ENCODE results near the gene DCDC2C. TPM values are rescaled to one million over a fixed set of nuclear protein-coding genes. Genes with fewer than 3 reads are reported as not detected.

Gene DCDC2C
- total and polyA plus RNA-seq, 2 donors (not counting 3 experiments of a cell fraction or from before 2014, with no cell fraction given), result not detected

GRCh38 chr2:3779496-3780049 lies 76.2 kb downstream of the DCDC2C start:
- intact Hi-C loops (cut with micrococcal nuclease), result loop anchor here (1.0 to 2.0 kb wide), 2 partner anchors 51 to 87 kb away; no protein-coding TSS in a partner anchor
- H3K4me3 ChIP-seq (replicated peaks in 1 of 3; ENCODE audit: insufficient read depth in 1 of 3, low read depth in 1 of 3, low read length in 3 of 3), result no peak overlapping the region
- FAIRE-seq (no peak), DNase-seq (ENCODE audit: low read depth, low spot score) (no peak)
- H3K27ac ChIP-seq (ENCODE audit: insufficient read depth, low read depth, low read length), result no peak overlapping the region
- peaks cover 4% of the 10 kb centered on the region for H3K4me1 ChIP-seq (ENCODE audit: control insufficient read depth, extremely low read depth, insufficient read depth, low read length)
- ChIA-PET POLR2A (no interaction called here), CTCF (interaction anchor here (1.0 kb wide), 1 partner anchor 52 kb away, joined by 5 read pairs; no protein-coding TSS in a partner anchor)
- no peaks in the 10 kb centered on the region for H3K36me3 ChIP-seq (ENCODE audit: control insufficient read depth in 2 of 2, extremely low read depth in 1 of 2, insufficient read depth in 2 of 2, low read length in 2 of 2)
- BruUV-seq (replicated peaks), result no TSS peak
- dilution Hi-C loops (cut with MboI; ENCODE audit: extremely low pct_ligation_motif_present, low sequenced_read_pairs), result no loop called here
- no peaks in the 10 kb centered on the region for H3K9me3 ChIP-seq (replicated peaks; ENCODE audit: control insufficient read depth, insufficient read depth, low read length)
- H3K4me2 ChIP-seq (ENCODE audit: insufficient read depth, low read length), result no peak overlapping the region
- H3K27me3 ChIP-seq (ENCODE audit: control insufficient read depth in 2 of 2, insufficient read depth in 2 of 2, low read length in 2 of 2), result no peaks in the 10 kb centered on the region
- no peak for TF ChIP-seq CTCF (IDR thresholded peaks at IDR 0.05; ENCODE audit: extremely low read depth in 1 of 2, insufficient read depth in 1 of 2, low read depth in 1 of 2, low read length in 2 of 2)
- TF ChIP-seq MAX (IDR thresholded peaks at IDR 0.05; ENCODE audit: insufficient read depth, insufficient read length), result no peak
- TF ChIP-seq POLR2AphosphoS5 (IDR thresholded peaks at IDR 0.05; ENCODE audit: insufficient read depth, low read depth, low read length), result no peak
- TF ChIP-seq MYC (IDR thresholded peaks at IDR 0.05; ENCODE audit: low read depth, low read length), result no peak
- no peak for TF ChIP-seq JUN (IDR thresholded peaks at IDR 0.05; ENCODE audit: borderline replicate concordance, insufficient read depth, insufficient read length, low read depth)
- TF ChIP-seq POLR2A (IDR thresholded peaks at IDR 0.05; ENCODE audit: low read depth, low read length), result no peak
- H3K9ac ChIP-seq (replicated peaks; ENCODE audit: extremely low read depth, insufficient read depth, low read length), result no peak overlapping the region
- no peaks in the 10 kb centered on the region for H3K79me2 ChIP-seq (ENCODE audit: control insufficient read depth, insufficient read depth, low read length)
- H3K9me1 ChIP-seq (replicated peaks; ENCODE audit: control insufficient read depth, extremely low read depth, insufficient read depth, low read length), result no peaks in the 10 kb centered on the region
- H4K20me1 ChIP-seq (replicated peaks; ENCODE audit: control insufficient read depth, extremely low read depth, insufficient read depth, low read length), result no peaks in the 10 kb centered on the region
- no peak overlapping the region for H2AFZ ChIP-seq (ENCODE audit: low read depth, low read length)
